Amygdala (tissue), 56 donors: Measurements from ENCODE around the gene PBOV1.

Experiments used
- DNase-seq, 56 donors: peaks; one replicate each; lab custom pipeline; 2025; lab: John Stamatoyannopoulos, UW

PBOV1 gene

GRCh38 chr6:138218449-138218848, at the start of gene PBOV1:
PBOV1 (minus strand) TSS chr6:138218491; CDS start chr6:138218395, 96 bp downstream.
- DNase-seq = no peak

DNA sequence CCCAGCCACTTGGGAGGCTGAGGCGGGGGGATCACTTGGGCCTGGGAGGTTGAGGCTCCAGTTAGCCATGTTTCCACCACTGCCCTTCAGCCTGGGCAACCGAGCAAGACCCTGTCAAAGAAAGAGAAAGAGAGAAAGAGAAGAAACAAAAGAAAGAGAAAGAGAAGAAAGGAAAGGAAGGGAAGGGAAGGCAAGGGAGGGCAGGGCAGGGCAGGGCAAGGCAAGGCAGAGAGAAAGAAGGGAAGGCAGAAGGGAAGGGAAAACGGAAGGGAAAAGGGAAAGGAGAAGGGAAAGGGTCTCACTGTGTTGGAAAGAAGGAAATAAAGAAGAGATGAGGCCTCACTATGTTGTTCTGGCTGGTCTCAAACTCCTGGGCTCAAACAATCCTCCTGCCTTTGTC, 47.8 kb upstream of the PBOV1 start:
- DNase-seq = no peak

GRCh38 chr6:138264372-138264880, 46.1 kb upstream of the PBOV1 start:
- DNase-seq = no peak

DNA sequence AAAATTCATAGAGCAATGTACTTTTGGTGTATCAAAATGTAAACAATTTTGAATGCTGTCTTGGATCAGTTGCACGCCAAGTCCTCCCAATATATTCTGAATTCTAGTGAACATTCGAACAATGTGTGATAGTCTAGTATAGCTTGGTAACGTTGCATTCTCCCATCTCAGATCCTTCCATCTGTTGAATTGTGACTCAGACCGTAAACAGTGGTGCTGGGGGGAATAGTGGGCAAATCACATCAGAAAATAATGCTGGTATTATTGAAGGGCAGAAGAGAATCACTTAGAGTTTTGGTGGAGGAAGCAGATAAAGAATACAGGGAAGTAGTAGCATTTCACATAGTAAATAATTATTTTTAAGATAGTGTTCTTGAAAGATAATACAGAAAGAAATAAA, 45.7 kb upstream of the PBOV1 start:
- DNase-seq = peak in 4 of 56 donors; percentile 6 to 38 (median 18)

DNA sequence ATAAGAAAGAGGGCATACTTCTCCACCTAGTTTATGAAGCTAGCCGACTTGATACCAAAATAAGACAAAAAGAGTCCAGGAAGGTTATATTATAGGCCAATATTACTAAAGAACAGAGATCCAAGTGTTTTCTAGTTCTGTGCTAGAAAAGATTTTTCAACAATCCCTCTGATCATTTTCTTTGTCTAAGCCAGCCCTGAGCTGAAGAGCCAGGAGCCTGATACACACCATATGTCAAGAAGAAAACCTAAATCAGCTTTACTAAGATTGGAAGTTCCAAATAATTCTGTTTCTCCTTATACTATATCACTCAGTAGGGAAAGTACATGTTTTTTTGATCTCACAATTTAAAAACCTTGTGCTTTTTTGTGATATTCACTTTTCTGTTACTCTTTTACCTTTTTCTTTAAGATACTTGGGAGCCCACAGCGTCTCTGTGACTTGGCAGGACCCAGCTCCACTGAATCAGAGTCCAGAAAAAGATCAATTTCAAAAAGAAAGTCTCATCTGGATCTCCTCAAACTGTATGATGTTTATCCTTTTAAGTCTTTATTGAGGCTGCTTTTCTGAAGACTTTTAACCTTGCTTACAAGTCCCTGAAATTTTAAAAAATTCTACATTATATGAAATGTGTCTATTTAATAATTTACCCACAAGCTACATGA, 43.0 kb upstream of the PBOV1 start:
- no peak for DNase-seq

DNA sequence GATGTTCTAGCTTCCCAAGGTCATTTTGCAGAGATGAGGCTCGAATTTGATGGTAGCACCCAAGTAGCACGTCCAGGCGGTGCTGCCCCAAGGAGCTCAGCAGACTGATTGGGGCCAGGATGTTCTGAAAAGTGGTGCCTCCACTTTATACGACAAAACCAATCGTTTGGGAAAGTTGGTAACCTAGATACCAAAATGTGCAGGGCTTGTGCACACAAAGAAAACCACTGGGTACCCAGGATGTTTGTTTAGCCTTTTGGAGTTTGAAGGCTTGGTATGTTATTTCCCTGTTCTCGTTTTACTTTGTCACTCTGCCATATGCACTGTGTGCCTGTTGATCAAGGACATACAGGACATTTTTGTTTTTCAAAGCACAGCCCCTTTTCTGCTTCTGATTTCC, 40.7 kb upstream of the PBOV1 start:
- DNase-seq = no peak

- no peak for DNase-seq
These were observed 39.9 kb upstream of the PBOV1 start for GRCh38 chr6:138258197-138258596.

DNA sequence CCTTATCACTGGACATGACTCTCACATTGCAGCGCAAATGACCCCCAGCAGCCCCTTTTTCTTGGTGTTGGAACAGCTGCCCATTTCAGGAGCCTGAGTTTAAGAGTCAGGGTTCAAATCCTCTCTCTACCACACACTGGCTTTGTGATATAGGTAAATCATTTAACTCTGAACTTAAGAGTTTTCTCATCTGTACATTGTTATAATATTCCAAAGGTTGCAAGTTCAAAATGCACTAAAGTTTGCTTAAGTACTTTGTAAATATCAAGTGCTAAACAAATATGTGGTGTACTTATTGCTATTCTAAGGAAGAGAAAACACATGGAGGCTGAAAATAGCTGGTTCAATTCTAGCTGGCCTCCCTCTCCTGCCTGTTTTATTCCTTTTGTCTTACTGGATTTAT, 39.3 kb upstream of the PBOV1 start:
- no peak for DNase-seq

- DNase-seq = no peak
These were observed 37.2 kb upstream of the PBOV1 start for GRCh38 chr6:138255443-138255842.

DNA sequence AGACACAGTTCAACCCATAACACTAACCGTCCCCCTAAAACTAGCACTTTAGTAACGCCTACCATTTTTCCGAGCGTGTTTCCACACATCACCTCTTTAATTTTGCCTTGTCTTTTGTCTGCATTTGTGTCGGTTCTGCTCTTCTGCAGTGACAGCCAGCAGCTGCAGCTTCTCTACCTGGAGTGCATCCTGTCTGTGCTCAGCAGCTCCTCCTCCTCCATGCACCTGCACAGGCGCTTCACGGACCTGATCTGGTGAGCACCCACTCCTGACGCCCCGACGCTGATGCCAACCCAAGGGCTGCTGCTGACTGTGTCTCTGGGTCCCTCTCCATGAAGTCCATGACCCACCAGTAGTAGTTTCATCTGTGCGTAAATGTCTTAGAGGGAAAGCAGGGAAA, 35.4 kb upstream of the PBOV1 start:
- DNase-seq = no peak

DNA sequence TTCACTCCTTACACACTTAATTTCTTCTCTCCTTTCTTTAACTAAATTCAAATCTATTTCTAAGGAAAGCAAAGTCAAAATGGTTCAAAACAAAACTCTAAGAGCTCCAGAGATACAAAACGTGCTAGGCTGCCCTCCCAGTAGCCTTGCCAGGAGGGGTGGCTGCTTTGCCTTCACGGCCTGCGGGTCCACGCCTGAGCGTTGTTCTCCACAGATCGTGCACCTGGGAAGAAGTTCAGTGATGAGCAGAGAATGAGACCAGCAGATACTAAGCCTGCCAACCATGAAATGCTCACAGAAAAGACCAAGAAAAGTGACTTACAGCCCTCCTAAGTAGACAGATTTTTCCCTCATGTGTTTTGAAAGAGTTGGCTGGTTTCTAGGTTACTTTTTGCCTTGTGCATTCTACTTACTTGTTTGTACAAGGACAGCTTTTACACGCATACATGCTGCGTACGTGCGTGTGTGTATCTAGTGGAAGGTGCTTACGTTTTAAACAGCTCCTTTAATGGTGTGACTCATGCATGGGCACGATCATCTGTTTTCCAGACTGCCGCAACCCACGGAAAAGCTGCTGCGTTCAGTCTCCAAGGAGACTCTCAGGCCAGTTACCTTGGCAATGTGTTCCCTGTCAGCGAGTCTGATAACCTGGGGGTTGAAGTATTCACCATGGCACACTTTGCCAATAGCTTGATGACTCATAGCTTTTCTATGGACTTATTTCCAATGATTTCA, 32.4 kb upstream of the PBOV1 start:
- DNase-seq = peak in 36 of 56 donors; percentile 3 to 80 (median 38)

GRCh38 chr6:138250053-138250452, 31.8 kb upstream of the PBOV1 start:
- DNase-seq = no peak

DNA sequence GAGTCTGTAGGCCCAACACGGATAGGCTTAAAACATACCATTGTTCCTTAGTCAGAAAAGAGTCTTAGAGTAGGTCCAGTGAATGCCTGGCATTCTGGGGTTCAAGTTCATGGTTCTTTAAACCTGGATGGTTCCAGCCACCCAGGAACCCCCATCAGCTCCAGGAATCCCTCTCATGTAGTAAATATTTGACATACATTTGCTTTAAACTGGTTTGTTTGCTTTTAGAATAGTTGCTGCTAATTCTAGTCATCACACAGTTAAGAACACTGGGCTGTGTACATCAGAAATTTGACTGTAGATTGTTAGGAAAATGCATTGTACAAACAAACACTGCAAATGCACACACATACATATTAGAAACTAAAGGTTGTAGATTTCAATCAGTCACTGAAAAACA, 30.6 kb upstream of the PBOV1 start:
- no peak for DNase-seq

DNA sequence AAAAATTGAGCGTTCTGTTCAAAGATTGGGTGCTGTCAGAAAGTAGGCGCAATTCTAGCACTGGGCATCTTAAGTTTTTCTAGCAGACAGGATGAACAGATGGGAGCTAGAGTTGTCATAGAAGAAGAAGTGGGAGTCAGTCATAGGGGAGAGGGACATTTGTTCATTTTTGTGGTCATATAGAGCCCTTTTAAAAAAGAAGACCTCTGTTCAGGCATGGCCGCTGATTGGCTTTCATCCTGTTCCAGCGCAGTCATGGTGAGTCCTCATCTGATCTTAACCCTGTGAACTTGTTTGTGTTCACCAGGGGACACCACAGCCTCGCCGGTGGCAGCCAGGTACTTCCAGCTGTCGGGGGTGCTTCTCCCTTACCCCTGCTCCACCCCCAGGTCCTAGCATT, 29.7 kb upstream of the PBOV1 start:
- DNase-seq = no peak

GRCh38 chr6:138246650-138247440, 28.6 kb upstream of the PBOV1 start:
- DNase-seq = no peak

GRCh38 chr6:138245751-138246150, 27.5 kb upstream of the PBOV1 start:
- DNase-seq = no peak

DNA sequence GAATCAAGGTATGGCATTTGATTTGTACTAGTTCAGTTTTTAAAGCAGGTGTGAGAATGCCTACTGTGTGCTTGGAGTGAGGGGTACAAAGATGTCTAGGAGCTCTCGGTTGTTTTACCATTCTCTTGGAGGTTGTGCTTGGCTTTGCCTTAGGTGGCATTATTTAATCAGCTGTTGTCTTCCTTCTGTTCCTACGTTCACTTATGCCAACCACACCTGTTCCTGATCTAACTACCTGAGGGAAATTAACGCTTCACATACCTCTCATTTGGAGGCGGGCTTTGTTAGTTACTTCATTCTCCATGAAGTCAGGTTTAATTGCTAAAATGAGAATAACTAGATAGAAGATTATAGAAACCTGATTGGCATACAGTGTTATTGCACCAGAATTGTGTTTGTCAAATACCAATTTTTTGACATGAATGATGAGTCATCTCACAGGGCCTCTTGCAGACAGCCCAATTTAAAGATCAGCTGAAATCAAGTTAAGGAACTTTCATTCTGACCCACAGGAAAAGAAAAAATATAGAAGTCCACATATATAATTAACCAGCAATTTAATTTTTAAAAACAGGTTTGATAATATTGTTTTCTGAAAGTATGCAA, 24.8 kb upstream of the PBOV1 start:
- no peak for DNase-seq

DNA sequence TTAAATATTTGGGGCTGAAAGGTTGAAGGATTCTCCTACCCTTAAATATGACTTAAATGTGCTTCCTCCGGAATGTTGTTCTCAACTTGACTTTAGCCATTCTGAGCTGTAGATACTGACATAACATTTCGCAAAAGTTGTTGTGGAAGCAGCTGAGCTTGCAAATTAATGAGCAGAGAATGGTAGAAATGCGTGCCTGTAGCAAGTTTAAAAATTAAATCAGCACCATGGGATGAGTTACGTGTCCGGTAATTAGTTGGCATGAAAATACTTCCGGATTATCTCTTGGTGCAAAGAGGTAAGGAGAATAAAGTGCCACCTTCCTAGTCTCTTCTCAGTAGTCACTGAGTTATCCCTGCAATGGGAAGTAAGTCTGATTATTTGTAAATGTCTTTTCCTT, 23.6 kb upstream of the PBOV1 start:
- no peak for DNase-seq

GRCh38 chr6:138241381-138241780, 23.1 kb upstream of the PBOV1 start:
- DNase-seq = no peak

DNA sequence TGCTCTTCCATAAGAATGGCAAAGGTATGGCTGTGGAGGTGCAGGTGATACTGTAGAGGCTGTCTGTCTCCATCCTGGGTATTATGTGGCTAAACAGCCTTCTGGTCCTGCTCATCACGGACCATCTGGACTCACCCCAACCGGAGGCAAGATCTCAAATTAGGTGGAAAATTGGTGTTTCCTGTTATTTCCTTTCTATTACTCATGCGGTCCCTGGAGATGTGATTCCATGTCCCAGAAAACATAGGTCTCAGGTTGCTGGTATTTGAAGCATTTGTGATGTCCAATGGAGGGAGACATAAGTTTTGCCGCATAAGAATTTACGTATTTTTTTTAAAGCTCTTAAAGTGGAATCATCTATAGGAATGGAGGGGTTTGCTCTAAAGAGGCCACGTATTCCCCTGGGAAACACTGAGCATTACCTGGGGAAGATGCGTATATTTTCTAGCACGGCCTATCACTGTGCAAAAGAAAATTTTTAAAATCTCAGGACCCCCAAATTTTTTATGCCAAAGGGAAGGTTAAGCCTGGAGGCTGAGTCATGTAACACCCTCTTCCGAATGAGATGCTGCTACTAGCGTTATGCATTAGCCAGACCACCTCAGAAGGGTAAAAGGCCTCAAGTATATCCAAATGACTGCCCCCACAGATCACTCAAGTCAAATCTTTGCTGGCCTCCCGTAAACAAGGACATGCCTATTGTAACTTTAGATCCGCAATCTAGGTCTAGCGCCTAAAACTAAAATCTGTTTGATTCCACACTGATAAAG, 22.4 kb upstream of the PBOV1 start:
- DNase-seq = no peak
